ENCODE results near the gene BIRC7. TPM values are rescaled to one million over a fixed set of nuclear protein-coding genes. Genes with fewer than 3 reads are reported as not detected.
A peak's percentile ranks its signal among the peaks of the same experiment; 100 is the strongest.

BIRC7 gene
- total RNA-seq, 2 donors from 2014 or later, result 0.51 TPM; not detected in 1

- DNase-seq (ENCODE audit: low spot score in 2 of 2) (no peak), ATAC-seq (no peak)
- H3K27ac Mint-ChIP-seq, result no peak overlapping the region
- H3K9me3 Mint-ChIP-seq, result no peaks in the 10 kb centered on the region
- no peaks in the 10 kb centered on the region for H3K36me3 Mint-ChIP-seq
These were observed 1.8 kb upstream of the BIRC7 start for GRCh38 chr20:63233924-63234323.

- peak in 1 of 2 donors; percentile 66 for ATAC-seq
- Mint-ChIP-seq H3K36me3 (no peaks in the 10 kb centered on the region), H3K9me3 (no peaks in the 10 kb centered on the region), H3K27ac (no peak overlapping the region)
- no peak for DNase-seq (ENCODE audit: low spot score in 2 of 2)
These were observed 859 bp upstream of the BIRC7 start for GRCh38 chr20:63234693-63235398.

- H3K27ac Mint-ChIP-seq, result no peak overlapping the region
- no peak for ATAC-seq
- no peak for DNase-seq (ENCODE audit: low spot score in 2 of 2)
- no peaks in the 10 kb centered on the region for H3K36me3 Mint-ChIP-seq
- H3K9me3 Mint-ChIP-seq, result no peaks in the 10 kb centered on the region
These were observed 572 bp downstream of the BIRC7 start for GRCh38 chr20:63236116-63236837.

GRCh38 chr20:63238031-63238430 is 2.3 kb downstream of the BIRC7 start:
- Mint-ChIP-seq H3K36me3 (no peaks in the 10 kb centered on the region), H3K27ac (no peak overlapping the region), H3K9me3 (no peaks in the 10 kb centered on the region)
- DNase-seq (ENCODE audit: low spot score in 2 of 2) (no peak), ATAC-seq (no peak)

- ATAC-seq (no peak), DNase-seq (ENCODE audit: low spot score in 2 of 2) (no peak)
- no peak overlapping the region for H3K27ac Mint-ChIP-seq
- no peaks in the 10 kb centered on the region for H3K9me3 Mint-ChIP-seq
- no peaks in the 10 kb centered on the region for H3K36me3 Mint-ChIP-seq
These were observed 2.9 kb downstream of the BIRC7 start for GRCh38 chr20:63238514-63239125.

- ATAC-seq (no peak), DNase-seq (ENCODE audit: low spot score in 2 of 2) (no peak)
- Mint-ChIP-seq H3K27ac (no peak overlapping the region), H3K36me3 (no peaks in the 10 kb centered on the region), H3K9me3 (no peaks in the 10 kb centered on the region)
These were observed 3.7 kb downstream of the BIRC7 start for GRCh38 chr20:63239431-63239830.

- DNase-seq (ENCODE audit: low spot score in 2 of 2) (no peak), ATAC-seq (no peak)
- Mint-ChIP-seq H3K9me3 (no peaks in the 10 kb centered on the region), H3K27ac (no peak overlapping the region), H3K36me3 (no peaks in the 10 kb centered on the region)
These were observed 4.3 kb downstream of the BIRC7 start for GRCh38 chr20:63240004-63240403.

- Mint-ChIP-seq H3K27ac (no peak overlapping the region), H3K36me3 (no peaks in the 10 kb centered on the region), H3K9me3 (no peaks in the 10 kb centered on the region)
- DNase-seq (ENCODE audit: low spot score in 2 of 2) (no peak), ATAC-seq (no peak)
These were observed 5.6 kb downstream of the BIRC7 start for GRCh38 chr20:63241272-63241671.

- Mint-ChIP-seq H3K27ac (no peak overlapping the region), H3K36me3 (no peaks in the 10 kb centered on the region), H3K9me3 (no peaks in the 10 kb centered on the region)
- no peak for ATAC-seq
- no peak for DNase-seq (ENCODE audit: low spot score in 2 of 2)
These were observed 7.0 kb downstream of the BIRC7 start for GRCh38 chr20:63242736-63243135.

GRCh38 chr20:63243604-63244247 is 8.0 kb downstream of the BIRC7 start:
- Mint-ChIP-seq H3K27ac (no peak overlapping the region), H3K36me3 (no peaks in the 10 kb centered on the region), H3K9me3 (no peaks in the 10 kb centered on the region)
- no peak for ATAC-seq
- no peak for DNase-seq (ENCODE audit: low spot score in 2 of 2)

GRCh38 chr20:63244468-63244867 is 8.8 kb downstream of the BIRC7 start:
- Mint-ChIP-seq H3K9me3 (no peaks in the 10 kb centered on the region), H3K36me3 (no peaks in the 10 kb centered on the region)
- no peak for ATAC-seq

GRCh38 chr20:63246490-63247288 is 11.0 kb downstream of the BIRC7 start:
- Mint-ChIP-seq H3K9me3 (no peaks in the 10 kb centered on the region), H3K36me3 (no peaks in the 10 kb centered on the region), H3K27ac (no peak overlapping the region)
- ATAC-seq (no peak), DNase-seq (ENCODE audit: low spot score in 2 of 2) (no peak)

More at GRCh38 chr20:63244468-63244867, 8.8 kb downstream of the BIRC7 start:
- H3K27ac Mint-ChIP-seq, result no peak overlapping the region
- no peak for DNase-seq (ENCODE audit: low spot score in 2 of 2)

GRCh38 chr20:63247671-63248228 is 12.0 kb downstream of the BIRC7 start:
- DNase-seq (ENCODE audit: low spot score in 2 of 2) (no peak), ATAC-seq (no peak)

GRCh38 chr20:63248835-63249591 is 13.3 kb downstream of the BIRC7 start:
- Mint-ChIP-seq H3K27ac (no peak overlapping the region), H3K9me3 (no peaks in the 10 kb centered on the region), H3K36me3 (no peaks in the 10 kb centered on the region)
- ATAC-seq (no peak), DNase-seq (ENCODE audit: low spot score in 2 of 2) (no peak)

More at GRCh38 chr20:63247671-63248228, 12.0 kb downstream of the BIRC7 start:
- no peak overlapping the region for H3K27ac Mint-ChIP-seq
- H3K9me3 Mint-ChIP-seq, result no peaks in the 10 kb centered on the region
- H3K36me3 Mint-ChIP-seq, result no peaks in the 10 kb centered on the region

- no peak for DNase-seq (ENCODE audit: low spot score in 2 of 2)
- no peak overlapping the region for H3K27ac Mint-ChIP-seq
- H3K36me3 Mint-ChIP-seq, result no peaks in the 10 kb centered on the region
- H3K9me3 Mint-ChIP-seq, result no peaks in the 10 kb centered on the region
- ATAC-seq, result no peak
These were observed 14.2 kb downstream of the BIRC7 start for GRCh38 chr20:63249891-63250290.
